Measurements from ENCODE around the gene PCDH9. TPM values are rescaled to one million over a fixed set of nuclear protein-coding genes. Genes with fewer than 3 reads are reported as not detected.

Gene PCDH9
- total and polyA plus RNA-seq, 2 of the 13 experiments (the other 11 are each of a cell fraction or from before 2014, with no cell fraction given): 0.09 TPM; not detected in 1

- CTCF ChIA-PET (ENCODE audit: low intra/inter-chr PET ratio, low total read pairs): no interaction called here
- no peak for TF ChIP-seq NRL (CRISPR knock-in tag; IDR thresholded peaks at IDR 0.05; ENCODE audit: borderline replicate concordance)
- no peak for TF ChIP-seq GMEB1 (CRISPR knock-in tag; IDR thresholded peaks at IDR 0.05; ENCODE audit: borderline replicate concordance)
- no peak for TF ChIP-seq ZNF296 (CRISPR knock-in tag; conservative IDR thresholded peaks at IDR 0.05)
- TF ChIP-seq MED8 (CRISPR knock-in tag; IDR thresholded peaks at IDR 0.05; ENCODE audit: insufficient replicate concordance): no peak
- TF ChIP-seq ZNF513 (CRISPR knock-in tag; conservative IDR thresholded peaks at IDR 0.05): no peak
- TF ChIP-seq ZNF407 (CRISPR knock-in tag; IDR thresholded peaks at IDR 0.05; ENCODE audit: not compliant biosample characterization): no peak
- TF ChIP-seq ZNF33B (CRISPR knock-in tag; IDR thresholded peaks at IDR 0.05): no peak
- no peak for TF ChIP-seq ZNF713 (CRISPR knock-in tag; IDR thresholded peaks at IDR 0.05)
- no peaks in the 10 kb centered on the region for H3K79me2 ChIP-seq (ENCODE audit: insufficient read depth, low read length)
- WGBS (ENCODE audit: low lambda C conversion rate): 33% methylated on average over 4 of the region's 4 CpGs
- no peak overlapping the region for H3K9ac ChIP-seq (ENCODE audit: insufficient read depth, low read depth, low read length)
- no peak for DNase-seq (ENCODE audit: low spot score)
- H3K4me3 ChIP-seq (replicated peaks in 1 of 3; ENCODE audit: insufficient read depth in 1 of 3, low read depth in 2 of 3, low read length in 3 of 3): no peak overlapping the region
- POLR2A ChIA-PET: no interaction called here
- H3K4me2 ChIP-seq (ENCODE audit: low read depth, low read length): no peak overlapping the region
- H4K20me1 ChIP-seq (ENCODE audit: insufficient read depth, low read length): no peaks in the 10 kb centered on the region
- no peak overlapping the region for H2AFZ ChIP-seq (ENCODE audit: low read length)
- in situ Hi-C loops (cut with HindIII; ENCODE audit: extremely low pct_ligation_motif_present, low pct_unique_long_range_greater_than_20kb): no loop called here
- H3K27me3 ChIP-seq (ENCODE audit: control insufficient read depth in 1 of 2, insufficient read depth in 2 of 2, low read length in 2 of 2): no peaks in the 10 kb centered on the region
- FAIRE-seq: no peak
- ATAC-seq: no peak
- no peak overlapping the region for H3K27ac ChIP-seq (ENCODE audit: extremely low read length, insufficient read depth, low read length)
- no peaks in the 10 kb centered on the region for H3K4me1 ChIP-seq (ENCODE audit: insufficient read depth, low read length)
- no peaks in the 10 kb centered on the region for H3K36me3 ChIP-seq (replicated peaks in 1 of 2; ENCODE audit: control insufficient read depth in 1 of 2, insufficient read depth in 2 of 2, low read length in 2 of 2)
- H3K9me3 ChIP-seq (ENCODE audit: low read length): no peaks in the 10 kb centered on the region
- BruUV-seq (replicated peaks): no TSS peak
- intact Hi-C loops (cut with micrococcal nuclease; ENCODE audit: unreplicated experiment): no loop called here
Measured at GRCh38 chr13:67139551-67139950, 90.6 kb downstream of the PCDH9 start.
